HG03139 (cell line): ENCODE data around the gene CNTN1.
"Not testable (repeated sequence)": the region's sequence is repeated elsewhere in the genome, so short reads cannot be mapped to it uniquely, and the experiment has no call there.

Experiments
- ATAC-seq: cut with Tn5 transposase; IDR thresholded peaks from one replicate; pipeline ENCODE4 v1.9.1; 2021; ENCODE audit not compliant: unreplicated experiment

Gene CNTN1

GRCh38 chr12:40697566-40698259 is 5.5 kb downstream of the CNTN1 start:
- ATAC-seq: no peak

- ATAC-seq: no peak
Observed at GRCh38 chr12:40701756-40702155, 9.5 kb downstream of the CNTN1 start.

- no peak for ATAC-seq
Observed at GRCh38 chr12:40711121-40711520, 18.9 kb downstream of the CNTN1 start.

GRCh38 chr12:40714636-40715035 is 22.4 kb downstream of the CNTN1 start:
- no peak for ATAC-seq

GRCh38 chr12:40716037-40716436 is 23.8 kb downstream of the CNTN1 start:
- no peak for ATAC-seq

- ATAC-seq: no peak
Observed at GRCh38 chr12:40717576-40717975, 25.3 kb downstream of the CNTN1 start.

GRCh38 chr12:40718878-40719372 is 26.7 kb downstream of the CNTN1 start:
- ATAC-seq: no peak

- no peak for ATAC-seq
Observed at GRCh38 chr12:40723001-40723400, 30.8 kb downstream of the CNTN1 start.

- ATAC-seq: no peak
Observed at GRCh38 chr12:40726366-40726765, 34.1 kb downstream of the CNTN1 start.

GRCh38 chr12:40727774-40728483 is 35.7 kb downstream of the CNTN1 start:
- ATAC-seq: no peak

GRCh38 chr12:40730281-40730680 is 38.0 kb downstream of the CNTN1 start:
- ATAC-seq: no peak

- ATAC-seq: no peak
Observed at GRCh38 chr12:40733871-40734270, 41.6 kb downstream of the CNTN1 start.

- no peak for ATAC-seq
Observed at GRCh38 chr12:40734276-40734675, 42.0 kb downstream of the CNTN1 start.

GRCh38 chr12:40735551-40736230 is 43.5 kb downstream of the CNTN1 start:
- ATAC-seq: no peak

- not testable (repeated sequence) for ATAC-seq
Observed at GRCh38 chr12:40737416-40737815, 45.2 kb downstream of the CNTN1 start.

- ATAC-seq: no peak
Observed at GRCh38 chr12:40738856-40739255, 46.6 kb downstream of the CNTN1 start.

GRCh38 chr12:40742041-40742440 is 49.8 kb downstream of the CNTN1 start:
- ATAC-seq: no peak

GRCh38 chr12:40745386-40745785 is 53.1 kb downstream of the CNTN1 start:
- ATAC-seq: no peak

- no peak for ATAC-seq
Observed at GRCh38 chr12:40749863-40750262, 57.6 kb downstream of the CNTN1 start.

GRCh38 chr12:40752011-40752410 is 59.8 kb downstream of the CNTN1 start:
- ATAC-seq: no peak

GRCh38 chr12:40760821-40761220 is 68.6 kb downstream of the CNTN1 start:
- ATAC-seq: no peak

- no peak for ATAC-seq
Observed at GRCh38 chr12:40762072-40762471, 69.8 kb downstream of the CNTN1 start.
